GM23338 (cell line): Measurements from ENCODE around the gene CBX2.

Experiments
- EZH2 ChIP-seq: fragments of 200-600 bp; sonication (generic); IDR thresholded peaks from one replicate; pipeline ENCODE4 v1.8.0; 2017; ENCODE audit warnings: antibody characterized with exemption, mild to moderate bottlenecking, low read depth; ENCODE audit not compliant: unreplicated experiment
- EZH2phosphoT487 ChIP-seq: fragments of 200-600 bp; sonication (generic); IDR thresholded peaks from one replicate; pipeline ENCODE4 v1.8.1; 2018; ENCODE audit warnings: antibody characterized with exemption; ENCODE audit not compliant: unreplicated experiment
- ZNF331 ChIP-seq: fragments of 250-450 bp; sonication (Bioruptor Pico); IDR thresholded peaks from 2 replicates; pipeline ENCODE4 v1.5.0; 2020; ENCODE audit warnings: low read depth, mild to moderate bottlenecking, moderate library complexity
- TF ChIP-seq, protein P1 (sequence below), 2 experiments: fragments of 200-600 bp in 1 of 2; sonication (generic) in 1 of 2; conservative IDR thresholded peaks; 2 replicates each; pipeline versions ENCODE4 v1.5.1 to v1.6.1; 2016 to 2017; ENCODE audit warnings: antibody characterized with exemption in 2 of 2, low read depth in 2 of 2, mild to moderate bottlenecking in 2 of 2, moderate library complexity in 1 of 2
- TF ChIP-seq, protein P2 (sequence below): IDR thresholded peaks from one replicate; pipeline ENCODE4 v1.6.1; 2018; ENCODE audit warnings: antibody characterized with exemption; ENCODE audit not compliant: unreplicated experiment

DNA sequence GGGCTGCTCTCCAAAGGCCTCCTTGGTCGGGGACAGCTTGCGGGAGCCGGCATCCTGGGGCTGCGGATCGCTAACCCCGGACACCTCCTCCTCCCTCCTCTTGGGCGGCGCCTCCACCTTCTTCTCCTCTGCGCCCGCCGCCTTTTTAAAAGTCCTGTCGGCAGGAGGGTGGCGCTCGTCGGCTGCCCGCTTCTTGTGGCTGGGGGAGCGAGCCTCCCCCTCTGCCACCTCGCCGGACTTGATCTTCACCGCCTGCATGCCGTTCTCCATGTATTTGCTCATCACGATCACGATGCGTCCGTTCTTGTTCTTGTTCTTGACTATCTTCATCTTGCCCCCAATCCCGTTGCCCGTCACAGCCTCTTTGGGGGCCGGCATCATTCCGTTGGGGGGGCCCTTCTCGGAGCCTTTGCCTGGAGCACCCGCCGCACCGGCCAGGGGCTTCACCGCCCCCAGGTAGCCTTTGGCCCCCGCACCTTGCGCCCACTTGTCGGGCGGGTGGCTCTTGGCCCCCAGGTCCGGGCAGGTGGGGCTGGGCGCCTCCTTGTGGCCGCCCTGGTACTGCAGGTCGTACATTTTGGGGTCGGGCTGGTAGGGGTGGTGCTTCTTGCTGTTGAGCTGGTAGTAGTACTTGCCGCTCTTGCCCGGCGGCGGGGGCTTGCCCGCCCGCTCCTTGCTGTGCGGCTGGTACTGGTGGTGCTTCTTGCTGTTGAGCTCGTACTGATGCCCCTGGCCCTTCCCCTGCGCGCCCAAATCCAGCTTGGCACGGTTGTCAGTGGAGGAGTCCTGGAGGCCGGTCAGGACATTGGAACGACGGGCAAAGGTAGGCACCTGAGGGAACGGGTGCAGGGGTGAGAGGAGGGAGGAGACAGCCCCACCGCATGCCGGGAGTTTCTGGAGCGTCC lies 56.9 kb downstream of the CBX2 start:
- TF ChIP-seq EZH2 (peak; percentile 89), ZNF331 (no peak), EZH2phosphoT487 (no peak)
- TF ChIP-seq, protein P1, sequence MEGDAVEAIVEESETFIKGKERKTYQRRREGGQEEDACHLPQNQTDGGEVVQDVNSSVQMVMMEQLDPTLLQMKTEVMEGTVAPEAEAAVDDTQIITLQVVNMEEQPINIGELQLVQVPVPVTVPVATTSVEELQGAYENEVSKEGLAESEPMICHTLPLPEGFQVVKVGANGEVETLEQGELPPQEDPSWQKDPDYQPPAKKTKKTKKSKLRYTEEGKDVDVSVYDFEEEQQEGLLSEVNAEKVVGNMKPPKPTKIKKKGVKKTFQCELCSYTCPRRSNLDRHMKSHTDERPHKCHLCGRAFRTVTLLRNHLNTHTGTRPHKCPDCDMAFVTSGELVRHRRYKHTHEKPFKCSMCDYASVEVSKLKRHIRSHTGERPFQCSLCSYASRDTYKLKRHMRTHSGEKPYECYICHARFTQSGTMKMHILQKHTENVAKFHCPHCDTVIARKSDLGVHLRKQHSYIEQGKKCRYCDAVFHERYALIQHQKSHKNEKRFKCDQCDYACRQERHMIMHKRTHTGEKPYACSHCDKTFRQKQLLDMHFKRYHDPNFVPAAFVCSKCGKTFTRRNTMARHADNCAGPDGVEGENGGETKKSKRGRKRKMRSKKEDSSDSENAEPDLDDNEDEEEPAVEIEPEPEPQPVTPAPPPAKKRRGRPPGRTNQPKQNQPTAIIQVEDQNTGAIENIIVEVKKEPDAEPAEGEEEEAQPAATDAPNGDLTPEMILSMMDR (conservative IDR thresholded peaks at IDR 0.05; ENCODE audit: low read depth in 2 of 2): peak; percentile 89 to 93
- TF ChIP-seq, protein P2, sequence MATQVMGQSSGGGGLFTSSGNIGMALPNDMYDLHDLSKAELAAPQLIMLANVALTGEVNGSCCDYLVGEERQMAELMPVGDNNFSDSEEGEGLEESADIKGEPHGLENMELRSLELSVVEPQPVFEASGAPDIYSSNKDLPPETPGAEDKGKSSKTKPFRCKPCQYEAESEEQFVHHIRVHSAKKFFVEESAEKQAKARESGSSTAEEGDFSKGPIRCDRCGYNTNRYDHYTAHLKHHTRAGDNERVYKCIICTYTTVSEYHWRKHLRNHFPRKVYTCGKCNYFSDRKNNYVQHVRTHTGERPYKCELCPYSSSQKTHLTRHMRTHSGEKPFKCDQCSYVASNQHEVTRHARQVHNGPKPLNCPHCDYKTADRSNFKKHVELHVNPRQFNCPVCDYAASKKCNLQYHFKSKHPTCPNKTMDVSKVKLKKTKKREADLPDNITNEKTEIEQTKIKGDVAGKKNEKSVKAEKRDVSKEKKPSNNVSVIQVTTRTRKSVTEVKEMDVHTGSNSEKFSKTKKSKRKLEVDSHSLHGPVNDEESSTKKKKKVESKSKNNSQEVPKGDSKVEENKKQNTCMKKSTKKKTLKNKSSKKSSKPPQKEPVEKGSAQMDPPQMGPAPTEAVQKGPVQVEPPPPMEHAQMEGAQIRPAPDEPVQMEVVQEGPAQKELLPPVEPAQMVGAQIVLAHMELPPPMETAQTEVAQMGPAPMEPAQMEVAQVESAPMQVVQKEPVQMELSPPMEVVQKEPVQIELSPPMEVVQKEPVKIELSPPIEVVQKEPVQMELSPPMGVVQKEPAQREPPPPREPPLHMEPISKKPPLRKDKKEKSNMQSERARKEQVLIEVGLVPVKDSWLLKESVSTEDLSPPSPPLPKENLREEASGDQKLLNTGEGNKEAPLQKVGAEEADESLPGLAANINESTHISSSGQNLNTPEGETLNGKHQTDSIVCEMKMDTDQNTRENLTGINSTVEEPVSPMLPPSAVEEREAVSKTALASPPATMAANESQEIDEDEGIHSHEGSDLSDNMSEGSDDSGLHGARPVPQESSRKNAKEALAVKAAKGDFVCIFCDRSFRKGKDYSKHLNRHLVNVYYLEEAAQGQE: no peak
